ENCODE results near the gene BMPR1B. TPM values are rescaled to one million over a fixed set of nuclear protein-coding genes. Genes with fewer than 3 reads are reported as not detected.

The BMPR1B gene
- total and polyA plus RNA-seq, 4 donors = 0.27 to 0.70 (median 0.48) TPM

DNA sequence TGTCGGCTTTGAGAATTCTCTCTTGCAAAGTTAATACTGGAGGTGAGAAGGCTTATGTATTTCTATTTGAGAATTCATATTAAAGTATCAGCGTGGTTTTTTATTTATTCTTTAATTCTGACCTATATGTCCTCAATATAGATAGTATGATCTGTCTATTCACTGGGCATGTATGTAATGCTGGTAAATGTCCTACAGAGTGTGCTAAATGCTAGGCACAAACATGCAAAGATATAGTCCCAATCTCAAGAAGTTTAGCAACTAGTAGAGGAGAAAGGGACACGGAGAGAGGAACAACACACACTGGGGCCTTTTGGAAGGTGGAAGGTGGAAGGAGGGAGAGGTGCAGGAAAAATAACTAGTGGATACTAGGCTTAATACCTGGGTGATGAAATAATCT, 11.0 kb upstream of the BMPR1B start:
- Histone ChIP-seq H3K36me3 (ENCODE audit: control insufficient read depth in 4 of 4, insufficient read depth in 3 of 4, low read depth in 1 of 4, low read length in 3 of 4) (no peaks in the 10 kb centered on the region), H3K27ac (ENCODE audit: low read depth in 1 of 2, low read length in 2 of 2) (no peak overlapping the region), H3K9ac (ENCODE audit: low read depth in 1 of 2, low read length in 2 of 2) (no peak overlapping the region), H3K27me3 (ENCODE audit: control insufficient read depth in 4 of 4, insufficient read depth in 4 of 4, low read length in 3 of 4) (no peaks in the 10 kb centered on the region), H3K4me3 (ENCODE audit: low read depth in 1 of 3, low read length in 3 of 3) (no peak overlapping the region), H3K4me1 (ENCODE audit: control insufficient read depth in 4 of 4, insufficient read depth in 4 of 4, low read length in 3 of 4) (no peaks in the 10 kb centered on the region), H3K9me3 (ENCODE audit: control insufficient read depth in 4 of 4, low read length in 3 of 4) (no peaks in the 10 kb centered on the region)
- 85% methylated on average over 3 of the region's 3 CpGs for WGBS
- TF ChIP-seq GABPA (IDR thresholded peaks at IDR 0.05 in 1 of 2, conservative IDR thresholded peaks at IDR 0.05 in 1 of 2) (no peak), NR2F2 (IDR thresholded peaks at IDR 0.05) (no peak), RAD21 (IDR thresholded peaks at IDR 0.05) (peak in 1 of 2 donors; percentile 22), FOXA2 (IDR thresholded peaks at IDR 0.05) (no peak), REST (IDR thresholded peaks at IDR 0.05) (no peak)
- TF ChIP-seq, protein P1, sequence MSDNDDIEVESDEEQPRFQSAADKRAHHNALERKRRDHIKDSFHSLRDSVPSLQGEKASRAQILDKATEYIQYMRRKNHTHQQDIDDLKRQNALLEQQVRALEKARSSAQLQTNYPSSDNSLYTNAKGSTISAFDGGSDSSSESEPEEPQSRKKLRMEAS (IDR thresholded peaks at IDR 0.05) = no peak
- DNase-seq (ENCODE audit: low spot score) = no peak

- 3% methylated on average over 69 of the region's 69 CpGs for WGBS
- Histone ChIP-seq H3K9ac (ENCODE audit: low read depth in 1 of 2, low read length in 2 of 2) (no peak overlapping the region), H3K4me1 (ENCODE audit: control insufficient read depth in 4 of 4, insufficient read depth in 4 of 4, low read length in 3 of 4) (peaks cover 4 to 15% (median 8%) of the 10 kb centered on the region in 4 donors), H3K4me3 (ENCODE audit: low read depth in 1 of 3, low read length in 3 of 3) (peak overlapping the region in 2 of 3 donors; percentile 36 to 83), H3K36me3 (ENCODE audit: control insufficient read depth in 4 of 4, insufficient read depth in 3 of 4, low read depth in 1 of 4, low read length in 3 of 4) (no peaks in the 10 kb centered on the region), H3K27me3 (ENCODE audit: control insufficient read depth in 4 of 4, insufficient read depth in 4 of 4, low read length in 3 of 4) (peaks cover 0 to 20% (median 5%) of the 10 kb centered on the region in 4 donors), H3K27ac (ENCODE audit: low read depth in 1 of 2, low read length in 2 of 2) (no peak overlapping the region), H3K9me3 (ENCODE audit: control insufficient read depth in 4 of 4, low read length in 3 of 4) (no peaks in the 10 kb centered on the region)
- peak; percentile 33 for DNase-seq (ENCODE audit: low spot score)
- TF ChIP-seq FOXA2 (IDR thresholded peaks at IDR 0.05) (no peak), REST (IDR thresholded peaks at IDR 0.05) (no peak), GABPA (IDR thresholded peaks at IDR 0.05 in 1 of 2, conservative IDR thresholded peaks at IDR 0.05 in 1 of 2) (no peak), TAF1 (conservative IDR thresholded peaks at IDR 0.05) (no peak), SP1 (IDR thresholded peaks at IDR 0.05) (no peak), YY1 (IDR thresholded peaks at IDR 0.05) (no peak), EGR1 (IDR thresholded peaks at IDR 0.05; ENCODE audit: low read depth in 2 of 2) (no peak), NR2F2 (IDR thresholded peaks at IDR 0.05) (no peak), HNF4A (conservative IDR thresholded peaks at IDR 0.05) (no peak), HNF4G (IDR thresholded peaks at IDR 0.05) (no peak)
- TF ChIP-seq, protein P2, sequence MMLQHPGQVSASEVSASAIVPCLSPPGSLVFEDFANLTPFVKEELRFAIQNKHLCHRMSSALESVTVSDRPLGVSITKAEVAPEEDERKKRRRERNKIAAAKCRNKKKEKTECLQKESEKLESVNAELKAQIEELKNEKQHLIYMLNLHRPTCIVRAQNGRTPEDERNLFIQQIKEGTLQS (IDR thresholded peaks at IDR 0.05) = no peak
- TF ChIP-seq, protein P3, sequence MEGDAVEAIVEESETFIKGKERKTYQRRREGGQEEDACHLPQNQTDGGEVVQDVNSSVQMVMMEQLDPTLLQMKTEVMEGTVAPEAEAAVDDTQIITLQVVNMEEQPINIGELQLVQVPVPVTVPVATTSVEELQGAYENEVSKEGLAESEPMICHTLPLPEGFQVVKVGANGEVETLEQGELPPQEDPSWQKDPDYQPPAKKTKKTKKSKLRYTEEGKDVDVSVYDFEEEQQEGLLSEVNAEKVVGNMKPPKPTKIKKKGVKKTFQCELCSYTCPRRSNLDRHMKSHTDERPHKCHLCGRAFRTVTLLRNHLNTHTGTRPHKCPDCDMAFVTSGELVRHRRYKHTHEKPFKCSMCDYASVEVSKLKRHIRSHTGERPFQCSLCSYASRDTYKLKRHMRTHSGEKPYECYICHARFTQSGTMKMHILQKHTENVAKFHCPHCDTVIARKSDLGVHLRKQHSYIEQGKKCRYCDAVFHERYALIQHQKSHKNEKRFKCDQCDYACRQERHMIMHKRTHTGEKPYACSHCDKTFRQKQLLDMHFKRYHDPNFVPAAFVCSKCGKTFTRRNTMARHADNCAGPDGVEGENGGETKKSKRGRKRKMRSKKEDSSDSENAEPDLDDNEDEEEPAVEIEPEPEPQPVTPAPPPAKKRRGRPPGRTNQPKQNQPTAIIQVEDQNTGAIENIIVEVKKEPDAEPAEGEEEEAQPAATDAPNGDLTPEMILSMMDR (IDR thresholded peaks at IDR 0.05; ENCODE audit: low read depth, low read length, missing input control) = no peak
- TF ChIP-seq, protein P1 (IDR thresholded peaks at IDR 0.05) = no peak
- TF ChIP-seq, protein P4, sequence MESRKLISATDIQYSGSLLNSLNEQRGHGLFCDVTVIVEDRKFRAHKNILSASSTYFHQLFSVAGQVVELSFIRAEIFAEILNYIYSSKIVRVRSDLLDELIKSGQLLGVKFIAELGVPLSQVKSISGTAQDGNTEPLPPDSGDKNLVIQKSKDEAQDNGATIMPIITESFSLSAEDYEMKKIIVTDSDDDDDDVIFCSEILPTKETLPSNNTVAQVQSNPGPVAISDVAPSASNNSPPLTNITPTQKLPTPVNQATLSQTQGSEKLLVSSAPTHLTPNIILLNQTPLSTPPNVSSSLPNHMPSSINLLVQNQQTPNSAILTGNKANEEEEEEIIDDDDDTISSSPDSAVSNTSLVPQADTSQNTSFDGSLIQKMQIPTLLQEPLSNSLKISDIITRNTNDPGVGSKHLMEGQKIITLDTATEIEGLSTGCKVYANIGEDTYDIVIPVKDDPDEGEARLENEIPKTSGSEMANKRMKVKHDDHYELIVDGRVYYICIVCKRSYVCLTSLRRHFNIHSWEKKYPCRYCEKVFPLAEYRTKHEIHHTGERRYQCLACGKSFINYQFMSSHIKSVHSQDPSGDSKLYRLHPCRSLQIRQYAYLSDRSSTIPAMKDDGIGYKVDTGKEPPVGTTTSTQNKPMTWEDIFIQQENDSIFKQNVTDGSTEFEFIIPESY (IDR thresholded peaks at IDR 0.05) = no peak
Measured at GRCh38 chr4:94758141-94758699, 465 bp downstream of the BMPR1B start.

Measured in liver (tissue), 9 donors.